ENCODE data around the gene GLIS1.

Gene GLIS1

DNA sequence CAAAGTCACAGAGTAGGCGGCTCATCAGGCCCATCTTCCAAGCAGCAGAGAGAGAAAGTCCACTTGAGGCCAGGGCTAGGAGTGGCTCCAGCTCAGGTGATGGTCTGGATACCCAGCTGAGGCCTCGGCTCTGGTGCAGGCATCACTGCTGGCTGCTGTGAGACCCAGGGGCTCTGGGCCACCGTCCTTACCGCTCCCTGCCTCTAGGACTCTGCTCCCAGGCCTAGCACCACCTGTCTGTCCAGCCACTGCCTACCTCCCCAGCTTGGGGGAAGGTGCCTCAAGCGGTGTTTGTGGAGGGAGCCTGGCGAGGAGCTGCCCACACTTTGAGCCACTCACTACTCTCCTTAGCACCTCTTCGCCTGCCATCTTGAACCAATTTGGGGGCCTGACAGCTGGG lies 221.9 kb downstream of the GLIS1 start:
- DNase-seq = no peak

DNA sequence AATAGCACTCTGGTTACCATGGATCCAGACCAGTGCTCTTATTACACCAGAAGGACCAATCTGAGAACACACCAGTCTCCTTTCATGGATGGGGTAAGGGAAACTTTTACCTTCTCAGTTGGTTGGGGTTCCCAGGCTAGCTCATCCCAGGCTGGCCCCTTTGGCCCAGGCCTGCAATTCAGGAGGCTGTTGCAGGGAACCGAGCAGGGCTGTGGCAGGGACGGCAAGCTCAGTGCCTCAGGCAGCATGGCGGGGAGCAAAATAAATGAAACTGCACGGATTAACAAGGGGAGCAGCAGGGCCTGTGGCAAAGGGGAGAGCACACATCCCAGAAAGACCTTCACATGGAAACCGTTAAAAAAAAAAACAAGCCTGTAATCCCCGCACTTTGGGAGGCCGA lies 222.8 kb downstream of the GLIS1 start:
- no peak for DNase-seq

DNA sequence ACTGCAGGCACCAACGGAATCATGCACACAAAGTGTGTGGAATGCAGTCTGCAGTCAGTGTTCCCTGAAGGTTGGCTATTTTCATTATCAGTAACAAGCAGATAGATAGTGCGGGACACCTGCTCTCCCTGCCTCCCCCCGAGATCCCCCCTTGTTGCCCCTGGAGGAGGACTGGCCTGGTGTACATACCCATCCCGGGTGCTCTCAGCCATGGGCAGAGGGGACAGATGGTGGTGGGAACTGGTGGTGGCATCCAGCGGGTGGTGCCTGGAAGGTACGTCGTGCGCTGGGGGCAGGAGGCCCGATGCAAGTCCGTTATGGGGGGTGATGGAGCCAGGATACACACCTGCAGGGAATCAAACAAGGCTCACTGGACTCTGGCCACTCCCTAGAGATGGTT lies 224.5 kb downstream of the GLIS1 start:
- no peak for DNase-seq

GRCh38 chr1:53513846-53514245 lies 225.1 kb downstream of the GLIS1 start:
- DNase-seq = no peak

DNA sequence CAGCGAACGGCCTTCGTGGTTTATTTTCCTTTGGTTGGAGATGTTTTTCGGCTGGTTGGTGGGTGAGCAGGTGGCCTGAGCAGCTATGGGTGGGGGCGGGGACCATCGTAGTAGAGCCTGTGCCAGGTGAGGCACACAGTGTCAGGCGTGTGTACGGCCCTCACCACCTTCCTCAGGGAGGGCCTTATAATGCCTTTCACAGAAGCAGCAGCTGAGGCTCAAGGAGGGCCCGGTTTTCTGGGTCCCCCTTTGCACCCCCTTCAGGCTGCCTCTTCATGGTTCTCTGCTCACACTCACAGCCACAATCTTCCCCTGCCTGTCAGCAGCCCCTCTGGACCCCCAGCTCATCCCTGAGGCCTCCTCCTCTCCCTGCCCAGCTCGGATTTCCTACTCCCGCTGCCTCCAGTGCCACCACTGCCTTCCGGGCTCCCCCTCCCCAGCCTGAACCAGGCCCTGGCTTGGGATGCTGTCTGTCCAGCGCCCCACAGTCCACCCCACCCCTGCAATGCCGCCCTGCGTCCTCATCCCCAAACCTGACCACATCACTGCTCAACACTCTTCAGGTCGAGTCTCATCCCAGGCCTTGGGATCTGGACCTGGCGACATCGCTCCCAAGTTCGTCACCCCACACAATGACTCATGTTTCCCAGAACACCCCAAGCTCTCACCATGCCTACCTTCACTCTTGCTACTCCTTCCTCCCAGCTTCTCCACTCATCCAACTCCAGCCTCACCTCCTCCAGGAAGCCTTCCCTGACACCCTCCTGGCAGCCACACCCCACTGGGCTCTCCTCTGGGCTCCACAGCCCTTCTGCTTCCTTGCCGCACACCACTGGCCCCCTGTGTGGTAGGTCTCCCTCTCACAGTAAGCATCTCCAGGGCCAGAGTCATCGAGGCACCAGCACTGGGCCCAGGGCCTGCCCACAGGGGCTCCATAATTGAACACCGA lies 225.9 kb downstream of the GLIS1 start:
- DNase-seq = no peak

DNA sequence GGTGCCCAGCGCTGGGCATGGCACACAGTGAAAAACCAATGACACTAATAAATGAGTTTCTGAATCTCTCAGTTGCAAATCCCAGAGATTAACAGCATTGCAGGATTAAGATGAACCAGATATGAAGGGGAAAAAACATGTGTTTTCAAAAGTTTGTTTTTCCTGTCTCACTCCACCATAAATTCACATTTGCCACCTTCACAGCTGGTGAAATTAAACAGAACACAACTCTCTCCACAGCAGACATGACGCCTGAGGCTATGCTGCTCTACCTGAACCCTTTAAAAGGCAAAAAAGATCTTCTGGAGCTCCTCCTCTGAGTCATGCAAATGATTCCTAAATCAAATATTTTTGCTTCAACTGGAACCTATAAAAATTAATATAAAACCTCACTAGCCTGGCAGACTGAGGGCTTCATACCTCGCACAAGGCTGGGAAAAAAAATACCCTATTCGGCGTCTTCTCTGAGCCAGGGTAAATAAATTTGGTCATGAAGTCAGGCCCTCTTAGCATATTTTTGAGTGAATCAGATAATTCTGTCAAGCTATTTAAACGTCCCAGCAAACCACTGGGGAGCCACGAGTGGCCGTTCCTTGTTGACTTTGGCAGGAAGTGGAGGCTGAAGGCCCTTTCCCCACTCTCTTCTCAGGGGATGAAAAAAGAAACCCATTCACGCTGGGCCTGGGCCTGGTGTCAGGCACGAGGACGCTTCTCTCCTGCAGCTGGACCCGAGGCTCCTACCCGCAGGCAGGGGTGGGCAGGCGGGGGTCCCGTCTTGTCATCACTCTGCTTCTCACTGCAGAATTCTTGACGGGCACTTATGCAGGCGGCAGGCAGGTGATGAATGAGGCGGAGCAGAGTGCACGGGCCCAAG lies 226.8 kb downstream of the GLIS1 start:
- no peak for DNase-seq

- no peak for DNase-seq
Measured at GRCh38 chr1:53511323-53511932, 227.5 kb downstream of the GLIS1 start.

- DNase-seq = no peak
Measured at GRCh38 chr1:53510215-53510614, 228.7 kb downstream of the GLIS1 start.

GRCh38 chr1:53509775-53510174 lies 229.2 kb downstream of the GLIS1 start:
- DNase-seq = no peak

- no peak for DNase-seq
Measured at GRCh38 chr1:53508991-53509666, 229.8 kb downstream of the GLIS1 start.

GRCh38 chr1:53508056-53508990 lies 230.6 kb downstream of the GLIS1 start:
- no peak for DNase-seq

GRCh38 chr1:53507116-53507820 lies 231.7 kb downstream of the GLIS1 start:
- no peak for DNase-seq

DNA sequence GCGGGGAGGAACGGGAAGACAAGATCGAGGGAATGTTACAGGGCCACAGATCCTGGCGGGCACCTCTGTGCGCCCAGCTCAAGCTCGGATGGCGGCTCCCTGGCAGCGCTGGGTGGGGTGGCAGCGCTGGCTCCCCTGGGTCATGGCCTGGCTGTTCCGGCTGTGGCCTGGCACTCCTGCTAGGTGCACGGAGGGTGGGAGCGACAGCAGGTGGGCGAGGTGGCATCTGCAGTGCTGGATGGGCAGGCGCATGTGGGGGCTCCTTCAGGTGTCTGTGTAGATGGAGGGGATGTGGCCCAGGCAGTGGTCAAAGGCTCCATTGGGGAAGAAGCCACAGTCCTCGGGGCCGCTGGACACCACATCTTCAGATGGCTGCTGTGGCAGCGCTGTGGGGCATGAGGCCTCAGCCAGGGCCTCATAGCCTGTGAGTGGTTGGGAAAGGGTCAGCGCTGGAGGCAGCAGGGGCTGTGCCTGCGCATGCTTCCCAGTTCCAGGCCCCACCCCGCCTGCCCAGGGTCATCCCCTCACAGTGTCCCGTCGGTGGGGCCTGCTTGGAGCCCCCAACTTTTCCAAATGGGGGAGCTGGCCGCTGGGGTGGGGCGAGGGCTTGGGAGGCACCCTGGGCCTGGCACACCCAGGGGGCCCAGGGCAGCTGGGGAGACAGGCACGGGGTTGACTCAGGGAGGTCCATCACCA lies 232.5 kb downstream of the GLIS1 start:
- no peak for DNase-seq

GRCh38 chr1:53505891-53506290 lies 233.1 kb downstream of the GLIS1 start:
- no peak for DNase-seq

DNA sequence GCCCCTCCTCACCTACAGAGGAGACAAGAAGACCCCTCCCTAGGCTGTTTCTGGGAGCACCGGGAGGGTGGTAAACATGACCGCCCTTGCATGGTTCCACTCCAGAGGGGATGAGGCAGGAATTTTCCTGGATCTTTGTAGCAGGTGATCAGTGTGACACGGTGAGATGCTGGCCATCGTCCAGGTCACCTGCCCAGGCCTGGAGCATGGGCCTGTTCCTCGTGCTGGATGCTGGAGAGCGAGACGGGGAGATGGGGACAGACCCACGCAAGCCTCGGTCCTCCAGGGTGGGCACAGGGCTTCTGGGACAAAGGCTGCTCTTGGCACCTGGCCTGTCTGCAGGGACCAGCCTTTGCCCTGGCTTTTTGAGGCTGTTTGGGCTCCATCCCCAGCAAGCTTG lies 233.6 kb downstream of the GLIS1 start:
- DNase-seq = no peak

DNA sequence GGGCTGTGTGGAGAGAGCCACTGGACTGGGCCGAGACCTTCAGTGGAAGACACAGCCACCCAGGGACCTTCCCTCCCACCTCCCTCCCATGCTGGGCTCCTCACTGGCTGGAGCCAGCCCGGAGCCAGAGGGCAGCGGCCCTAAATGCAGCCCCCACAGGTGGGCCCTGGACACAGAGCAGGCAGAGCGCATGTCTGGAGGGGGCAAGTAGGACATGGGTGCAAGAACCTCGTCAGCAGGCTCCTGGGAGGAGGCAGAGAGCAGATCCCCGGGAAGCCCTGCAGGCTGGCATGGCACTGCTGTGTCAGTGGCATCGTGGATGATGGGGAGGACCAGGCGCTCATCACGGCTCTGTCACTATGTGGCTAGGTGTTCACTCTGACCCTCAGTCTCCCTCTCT lies 234.1 kb downstream of the GLIS1 start:
- DNase-seq = no peak

- DNase-seq = no peak
Measured at GRCh38 chr1:53503433-53504217, 235.3 kb downstream of the GLIS1 start.

DNA sequence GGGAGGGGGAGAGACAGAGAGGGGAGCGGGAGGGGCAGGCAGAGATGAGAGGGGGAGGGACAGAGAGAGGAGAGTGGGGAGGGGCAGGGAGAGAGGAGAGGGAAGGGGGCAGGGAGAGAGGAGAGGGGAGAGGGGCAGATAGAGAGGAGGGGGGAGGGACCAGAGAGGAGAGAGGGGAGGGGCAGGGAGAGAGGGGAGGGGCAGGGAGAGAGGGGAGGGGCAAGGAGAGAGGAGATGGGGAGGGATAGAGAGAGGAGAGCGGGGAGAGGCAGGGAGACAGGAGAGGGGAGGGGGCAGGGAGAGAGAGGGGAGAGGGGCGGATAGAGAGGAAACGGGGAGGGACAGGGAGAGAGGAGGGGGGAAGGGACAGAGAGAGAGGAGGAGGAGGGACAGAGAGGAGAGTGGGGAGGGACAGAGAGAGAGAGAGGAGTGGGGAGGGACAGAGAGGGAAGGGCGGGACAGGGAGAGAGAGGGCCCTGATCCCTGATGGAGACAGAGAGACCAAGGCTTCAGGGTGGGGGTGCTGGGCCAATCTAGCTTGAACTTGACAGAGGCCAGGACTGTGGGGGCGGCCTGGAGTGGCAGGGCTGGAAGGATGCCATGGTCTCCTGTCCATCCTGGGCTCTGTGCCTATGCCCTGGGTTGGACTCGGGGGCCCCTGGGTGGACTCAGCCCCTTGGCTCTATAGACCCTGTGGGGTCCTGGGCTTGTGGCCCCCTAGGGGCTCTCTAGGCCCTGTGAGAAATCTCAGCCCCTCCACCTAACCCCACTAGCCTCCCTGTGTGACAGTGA lies 236.1 kb downstream of the GLIS1 start:
- DNase-seq = no peak

Measured in bone marrow (tissue), 2 donors.